Thyroid gland (tissue), 4 donors: ENCODE data around the gene TRMT1.

ENCODE experiments used
- POLR2A ChIP-seq, 2 donors: fragments of 450-650 bp; IDR thresholded peaks; one replicate each; pipeline ENCODE4 v1.6.1; 2017; ENCODE audit warnings: antibody characterized with exemption in 2 of 2, mild to moderate bottlenecking in 2 of 2, moderate library complexity in 1 of 2
- TF ChIP-seq, protein P1 (sequence below), 6 experiments: fragments of 200-600 bp in 3 of 6; fragments of 450-650 bp in 3 of 6; sonication (generic) in 3 of 6; IDR thresholded peaks; one replicate each; pipeline ENCODE4 v1.5.1; 2016 to 2019; ENCODE audit warnings: antibody characterized with exemption in 6 of 6, mild to moderate bottlenecking in 2 of 6, inconsistent platforms in 1 of 6, moderate library complexity in 1 of 6

DNA sequence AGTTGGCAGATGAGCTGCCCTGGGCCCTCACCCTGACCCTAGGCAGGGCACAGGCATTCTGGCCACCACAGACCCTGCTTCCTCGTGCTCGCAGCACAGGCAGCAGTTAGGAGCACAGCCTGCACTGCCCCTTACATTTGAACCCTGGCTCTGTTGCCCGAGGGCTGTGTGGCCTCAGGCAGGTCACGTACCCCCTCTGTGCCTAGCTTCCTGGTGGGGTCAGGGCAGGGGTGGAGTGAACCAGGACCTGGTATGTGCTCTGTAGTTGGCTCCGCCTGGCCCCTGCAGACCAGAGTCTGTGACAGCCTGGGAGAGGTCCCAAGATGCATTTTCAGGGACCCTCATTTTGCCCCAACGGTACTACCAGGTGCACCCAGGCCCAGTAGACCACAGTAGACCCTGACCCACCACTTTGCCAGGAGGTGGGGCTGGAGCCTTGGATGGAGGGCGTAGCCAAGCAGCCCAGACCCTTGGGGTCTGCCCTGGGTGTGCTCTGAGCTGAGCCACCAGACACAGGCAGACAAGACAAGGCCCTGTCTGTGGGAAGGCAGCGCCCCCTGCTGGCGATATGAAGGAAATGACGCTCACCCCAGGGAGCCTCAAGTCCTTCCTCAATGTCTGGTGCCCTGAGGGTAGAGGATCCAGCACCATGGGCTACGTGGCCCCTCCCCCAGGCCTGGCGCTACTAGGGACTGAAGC, 23.0 kb downstream of the TRMT1 start:
- no peak for TF ChIP-seq POLR2A (IDR thresholded peaks at IDR 0.05)
- TF ChIP-seq, protein P1, sequence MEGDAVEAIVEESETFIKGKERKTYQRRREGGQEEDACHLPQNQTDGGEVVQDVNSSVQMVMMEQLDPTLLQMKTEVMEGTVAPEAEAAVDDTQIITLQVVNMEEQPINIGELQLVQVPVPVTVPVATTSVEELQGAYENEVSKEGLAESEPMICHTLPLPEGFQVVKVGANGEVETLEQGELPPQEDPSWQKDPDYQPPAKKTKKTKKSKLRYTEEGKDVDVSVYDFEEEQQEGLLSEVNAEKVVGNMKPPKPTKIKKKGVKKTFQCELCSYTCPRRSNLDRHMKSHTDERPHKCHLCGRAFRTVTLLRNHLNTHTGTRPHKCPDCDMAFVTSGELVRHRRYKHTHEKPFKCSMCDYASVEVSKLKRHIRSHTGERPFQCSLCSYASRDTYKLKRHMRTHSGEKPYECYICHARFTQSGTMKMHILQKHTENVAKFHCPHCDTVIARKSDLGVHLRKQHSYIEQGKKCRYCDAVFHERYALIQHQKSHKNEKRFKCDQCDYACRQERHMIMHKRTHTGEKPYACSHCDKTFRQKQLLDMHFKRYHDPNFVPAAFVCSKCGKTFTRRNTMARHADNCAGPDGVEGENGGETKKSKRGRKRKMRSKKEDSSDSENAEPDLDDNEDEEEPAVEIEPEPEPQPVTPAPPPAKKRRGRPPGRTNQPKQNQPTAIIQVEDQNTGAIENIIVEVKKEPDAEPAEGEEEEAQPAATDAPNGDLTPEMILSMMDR (IDR thresholded peaks at IDR 0.05): peak; percentile 87 to 96 (median 92)
